HG02588 (cell line): ENCODE results near the gene MLXIPL.
"Not testable (repeated sequence)": the region's sequence is repeated elsewhere in the genome, so short reads cannot be mapped to it uniquely, and the experiment has no call there.

Experiments
- ATAC-seq: cut with Tn5 transposase; IDR thresholded peaks from one replicate; pipeline ENCODE4 v1.9.1; 2021; ENCODE audit warnings: mild to moderate bottlenecking, moderate library complexity; ENCODE audit not compliant: unreplicated experiment

MLXIPL gene

DNA sequence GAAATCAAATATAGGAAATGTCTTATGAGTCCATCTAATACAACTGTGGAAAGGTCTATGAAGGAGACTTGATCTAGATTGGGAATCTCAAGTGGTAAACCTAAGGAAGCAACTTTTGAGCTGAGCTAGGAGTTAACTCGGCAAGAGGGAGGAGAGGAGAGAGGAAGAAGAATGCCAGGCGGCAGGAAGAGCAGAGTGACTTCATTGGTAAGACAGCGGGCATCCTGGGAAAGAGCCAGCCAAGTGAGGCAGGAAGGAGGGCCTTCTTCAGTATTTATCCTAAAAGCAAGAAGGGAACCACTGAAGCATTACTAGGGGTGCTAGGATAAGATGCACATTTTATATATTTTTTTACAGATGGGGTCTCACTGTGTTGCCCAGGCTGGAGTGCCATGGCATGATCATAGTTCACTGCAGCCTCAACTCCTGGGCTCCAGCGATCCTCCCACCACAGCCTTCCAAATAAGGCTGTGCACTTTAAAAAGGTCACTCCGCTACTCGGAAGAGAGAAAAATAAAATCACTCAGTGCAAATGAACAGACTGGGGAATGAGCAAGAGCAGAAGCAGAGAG is 68.8 kb downstream of the MLXIPL start:
- no peak for ATAC-seq

DNA sequence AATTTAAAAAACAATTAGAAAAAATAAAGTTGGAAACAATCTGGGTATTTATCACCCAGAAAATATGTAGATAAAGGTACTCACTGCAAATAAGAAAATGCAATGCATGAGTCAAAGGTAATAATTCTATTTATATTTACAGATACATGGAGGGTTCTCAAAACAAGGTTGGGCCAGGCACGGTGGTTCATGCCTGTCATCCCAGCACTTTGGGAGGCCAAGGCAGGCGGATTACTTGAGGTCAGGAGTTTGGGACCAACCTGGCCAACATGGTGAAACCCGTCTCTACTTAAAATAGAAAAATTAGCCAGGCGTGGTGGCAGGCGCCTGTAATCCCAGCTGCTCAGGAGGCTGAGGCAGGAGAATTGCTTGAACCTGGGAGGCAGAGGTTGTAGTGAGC is 74.2 kb downstream of the MLXIPL start:
- not testable (repeated sequence) for ATAC-seq

DNA sequence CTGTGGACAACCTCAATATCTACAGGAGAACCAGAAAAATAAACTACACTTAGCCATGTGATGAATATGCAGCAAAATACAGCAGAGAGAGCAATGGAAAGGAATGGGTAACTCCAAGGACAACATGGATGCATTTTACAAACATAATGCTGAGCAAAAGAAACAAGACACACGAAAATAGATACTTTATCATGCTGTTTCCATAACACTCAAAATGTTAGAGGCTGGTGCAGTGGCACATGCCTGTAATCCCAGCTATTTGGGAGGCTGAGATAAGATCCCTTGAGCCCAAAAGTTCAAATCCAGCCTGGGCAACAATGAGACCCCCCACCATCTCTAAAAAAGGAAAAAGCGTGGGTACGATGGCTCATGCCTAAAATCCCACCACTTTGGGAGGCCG is 75.1 kb downstream of the MLXIPL start:
- ATAC-seq: no peak

DNA sequence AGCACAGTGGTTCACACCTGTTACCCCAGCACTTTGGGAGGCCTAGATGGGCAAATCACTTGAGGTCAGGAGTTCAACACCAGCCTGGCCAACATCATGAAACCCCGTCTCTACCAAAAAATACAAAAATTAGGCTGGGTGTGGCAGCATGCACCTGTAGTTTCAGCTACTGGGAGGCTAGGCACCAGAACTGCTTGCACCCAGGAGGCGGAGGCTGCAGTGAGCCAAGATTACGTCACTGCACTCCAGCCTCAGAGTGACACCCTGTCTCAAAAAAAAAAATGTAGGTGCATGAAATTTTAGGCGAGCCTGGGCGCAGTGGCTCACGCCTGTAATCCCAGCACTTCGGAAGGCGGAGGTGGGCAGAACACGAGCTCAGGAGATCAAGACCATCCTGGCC is 76.5 kb downstream of the MLXIPL start:
- ATAC-seq: no peak

DNA sequence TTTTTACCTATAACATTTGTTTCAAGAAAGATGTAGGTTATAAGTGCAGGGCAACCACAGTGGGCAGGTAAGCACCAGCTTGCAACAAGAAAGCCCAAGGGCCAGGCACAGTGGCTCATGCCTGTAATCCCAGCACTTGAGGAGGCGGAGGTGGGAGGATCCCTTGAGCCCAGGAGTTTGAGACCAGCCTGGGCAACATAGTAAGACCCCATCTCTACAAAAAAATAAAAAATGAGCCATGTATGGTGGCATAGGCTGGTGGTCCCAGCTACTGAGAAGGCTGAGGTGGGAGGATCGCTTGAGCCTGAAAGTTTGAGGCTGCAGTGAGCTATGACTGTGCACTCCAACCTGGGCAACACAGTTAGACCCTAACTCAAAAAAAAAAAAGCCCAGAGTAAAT is 79.6 kb downstream of the MLXIPL start:
- no peak for ATAC-seq
